ENCODE data around the gene RBM4.
A peak's percentile ranks its signal among the peaks of the same experiment; 100 is the strongest.

The RBM4 gene

DNA sequence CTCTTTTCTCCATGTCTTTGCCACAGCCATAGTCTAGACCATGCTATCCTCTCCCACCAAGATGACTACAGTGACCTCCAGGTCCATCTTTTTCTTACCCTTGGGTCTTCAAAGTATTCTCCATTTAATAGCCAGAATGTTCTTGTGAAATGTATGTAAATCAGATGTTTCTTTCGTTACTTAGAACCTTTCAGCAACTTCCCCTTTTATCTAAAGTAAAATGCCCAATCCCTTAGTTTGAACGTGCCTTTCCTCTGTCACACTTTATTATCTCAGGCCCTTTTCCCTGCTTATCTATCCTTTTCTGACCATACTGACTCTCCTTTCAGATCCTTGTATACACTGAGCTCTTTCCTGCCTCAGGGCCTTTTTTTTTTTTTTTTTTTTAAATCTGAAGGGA, 21.3 kb downstream of the RBM4 start:
- no peak for DNase-seq

DNA sequence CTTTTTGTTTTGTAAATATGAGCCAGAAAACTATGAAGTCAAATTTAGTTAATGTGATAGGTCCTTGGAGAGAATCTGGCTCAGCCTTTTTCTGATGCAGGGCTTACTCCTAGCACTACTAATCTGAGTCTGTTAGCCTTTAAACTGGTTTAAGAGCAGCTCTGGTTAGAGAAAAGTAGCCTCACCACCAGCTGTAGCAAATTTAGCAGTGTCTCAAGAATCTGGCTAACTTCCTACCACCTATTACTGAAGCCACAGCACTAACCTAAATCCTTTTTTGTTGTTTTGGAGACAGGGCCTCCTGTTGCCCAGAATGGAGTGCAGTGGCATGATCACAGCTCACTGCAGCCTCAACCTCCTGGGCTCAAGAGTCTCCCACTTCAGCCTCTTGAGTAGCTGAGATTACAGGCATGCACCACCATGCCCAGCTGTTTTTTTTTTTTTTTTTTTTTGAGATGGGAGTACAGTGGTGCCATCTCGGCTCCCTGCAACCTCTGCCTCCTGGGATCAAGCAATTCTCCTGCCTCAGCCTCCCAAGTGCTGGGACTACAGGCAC, 25.3 kb downstream of the RBM4 start:
- DNase-seq, result no peak

DNA sequence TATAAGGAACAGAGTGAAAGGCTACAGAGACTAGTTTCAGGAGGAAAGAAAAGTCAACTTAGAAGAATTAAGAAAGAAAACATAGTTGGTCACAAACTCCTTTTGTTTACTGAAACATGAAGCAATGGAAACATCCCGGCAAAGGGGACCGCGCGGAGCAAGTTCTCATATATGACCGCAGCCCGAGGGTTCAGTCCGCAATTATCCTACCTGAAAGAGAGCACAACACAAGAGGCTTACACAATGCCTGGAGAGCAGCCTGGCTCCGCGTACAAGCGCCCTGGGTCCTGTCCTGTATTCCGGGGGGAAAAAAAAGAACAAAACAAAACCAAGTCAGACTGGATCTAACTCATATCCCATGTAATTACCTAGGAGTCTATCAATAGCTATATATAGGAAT, 26.9 kb downstream of the RBM4 start:
- no peak for DNase-seq

DNA sequence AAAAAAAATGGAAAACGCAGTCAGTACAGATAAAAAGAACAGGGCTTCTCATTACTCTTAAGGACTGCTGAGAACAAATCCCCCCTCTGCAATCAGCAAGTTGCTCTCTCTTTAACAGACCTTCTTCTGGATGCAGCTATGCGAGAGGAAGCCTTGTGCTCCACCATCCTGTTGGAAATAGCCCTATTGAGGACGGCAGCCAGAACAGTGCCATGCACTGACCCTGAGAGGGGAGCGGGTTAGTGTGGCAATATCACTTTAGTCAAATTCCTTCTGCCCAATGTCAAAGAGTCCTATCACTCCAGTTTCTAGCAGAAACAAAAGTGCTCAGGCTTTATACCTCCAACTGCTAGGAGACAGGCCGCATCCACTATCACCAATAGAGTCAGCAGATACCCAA, 32.3 kb downstream of the RBM4 start:
- no peak for DNase-seq

DNA sequence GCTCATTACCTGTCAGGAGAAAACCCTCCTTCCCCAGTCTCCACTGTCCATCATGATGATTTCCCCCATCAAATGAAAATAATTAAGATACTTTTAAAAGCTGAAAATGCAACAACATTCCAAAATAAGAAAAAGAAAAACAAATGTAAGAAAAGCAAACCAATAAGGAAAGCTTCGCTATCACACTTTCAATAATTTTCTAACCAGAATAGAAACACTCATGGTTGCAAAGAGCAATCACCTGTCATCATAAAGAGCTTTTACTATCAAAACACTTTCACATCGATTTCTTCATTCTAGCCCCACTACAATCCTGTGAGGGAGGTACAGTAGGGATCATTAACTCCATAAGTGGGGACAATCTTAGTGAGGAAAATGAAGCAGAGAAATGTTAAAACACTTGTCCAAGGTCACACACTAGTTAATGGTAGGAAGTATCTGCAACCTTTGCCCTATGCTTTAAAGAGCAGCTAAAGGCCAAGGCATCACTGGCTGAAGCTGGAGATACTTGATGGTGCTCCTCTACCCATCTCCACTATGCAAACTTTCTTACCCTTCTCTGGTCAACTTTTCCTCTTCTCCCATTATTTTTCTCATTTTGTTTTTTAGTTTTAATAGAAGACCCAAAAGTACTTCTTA, 36.6 kb downstream of the RBM4 start:
- no peak for DNase-seq

DNA sequence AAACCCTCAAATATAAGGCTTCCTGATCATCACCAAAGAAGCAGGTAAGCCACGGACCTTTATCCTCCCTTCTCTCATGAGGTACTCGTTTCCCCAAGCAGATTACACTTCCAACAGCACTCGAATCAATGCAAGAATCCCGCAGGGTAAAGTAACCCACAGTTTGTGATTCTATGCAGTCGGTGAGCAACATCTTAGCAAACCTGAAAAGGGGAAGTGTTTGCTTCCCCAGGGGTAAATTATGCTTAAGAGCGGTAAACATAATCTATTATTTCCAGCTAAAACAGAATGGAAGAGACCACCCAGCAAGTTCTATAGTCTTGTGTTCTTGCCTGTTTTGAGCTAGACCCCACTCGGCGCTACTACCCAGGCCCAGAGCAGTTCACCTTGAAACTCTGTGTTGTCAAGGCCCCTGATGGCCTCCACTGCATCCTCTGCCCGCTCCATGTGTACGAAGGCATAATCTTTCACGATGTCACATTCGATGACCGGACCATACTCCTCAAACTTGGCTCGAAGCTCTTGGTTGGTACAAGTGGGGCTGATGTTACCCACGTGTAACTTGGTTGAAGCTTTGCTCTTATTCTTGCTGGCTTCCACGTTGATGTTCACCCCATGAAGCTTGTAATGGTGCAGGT, 37.9 kb downstream of the RBM4 start:
- DNase-seq, result no peak

DNA sequence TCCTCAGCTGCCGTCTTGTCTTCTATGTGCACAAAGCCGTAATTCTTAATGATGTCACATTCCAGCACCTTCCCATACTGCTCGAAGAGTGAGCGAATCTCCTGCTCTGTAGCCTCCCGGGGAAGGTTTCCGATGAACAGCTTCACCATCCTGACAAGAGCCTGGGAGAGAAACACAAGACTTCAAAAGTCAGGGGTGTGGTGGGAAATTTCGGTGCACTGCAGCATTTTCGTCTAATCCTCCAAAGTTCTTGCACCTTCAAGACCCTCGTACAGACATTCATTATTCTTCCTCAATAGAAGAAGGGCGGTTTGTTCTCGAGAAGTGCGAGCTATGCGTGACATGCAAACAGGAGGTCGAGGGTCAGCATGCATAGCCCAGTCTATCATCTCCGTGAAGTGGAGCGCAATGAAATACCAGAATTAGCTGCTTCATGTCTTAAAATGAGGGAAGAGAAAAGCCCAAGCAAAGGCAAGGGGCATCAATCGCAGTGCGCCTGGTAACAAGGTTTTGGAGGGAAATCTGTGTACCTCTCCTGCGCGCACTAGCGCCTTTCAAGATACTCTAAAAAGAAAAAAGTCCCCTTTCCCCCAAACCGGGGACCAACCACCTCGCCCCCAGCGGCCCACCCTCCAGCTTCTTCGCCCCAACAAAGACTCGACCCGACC, 38.6 kb downstream of the RBM4 start:
- no peak for DNase-seq

DNA sequence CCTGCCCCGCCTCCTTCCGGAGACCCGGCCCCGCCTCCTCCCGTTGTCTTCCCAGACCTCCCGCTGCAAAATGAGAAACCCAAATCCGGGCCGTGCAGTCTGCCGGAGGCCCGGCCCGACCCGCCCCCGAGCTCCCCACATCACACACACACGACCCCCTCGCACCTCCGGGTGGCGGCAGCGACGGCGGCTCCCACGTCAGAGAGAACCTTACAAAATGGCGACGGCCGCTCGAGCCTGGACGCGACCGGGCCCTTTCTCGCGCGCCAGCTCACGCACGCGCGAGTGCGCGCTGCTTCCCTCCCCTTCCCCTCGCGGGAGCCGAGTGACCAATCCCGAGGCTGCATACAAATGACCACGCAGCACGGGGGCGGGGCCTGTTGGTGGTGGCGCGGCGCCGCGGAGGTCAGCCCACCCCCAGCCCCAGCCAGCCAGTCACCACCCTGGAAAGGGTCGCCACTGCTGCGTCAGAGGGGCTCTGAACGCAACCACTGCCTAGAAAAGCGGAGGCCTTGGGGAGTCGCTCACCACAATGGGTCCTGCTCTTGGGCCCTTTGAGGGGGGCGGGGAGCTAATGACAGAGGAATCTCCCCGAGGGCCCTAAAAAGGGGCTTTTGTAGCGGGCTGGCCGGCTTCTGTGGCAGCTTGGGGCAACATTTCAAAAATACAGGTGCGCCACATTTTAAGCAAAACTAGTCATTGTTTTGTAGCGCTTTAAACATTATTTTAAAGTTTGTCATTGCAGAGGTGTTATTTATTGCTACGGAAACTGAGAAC, 39.3 kb downstream of the RBM4 start, which contains the start of gene RBM4B:
Gene RBM4B (minus strand): TSS at position 289 of the 777 bp plus-strand sequence. CDS start 808 bp downstream, outside the sequence.
- peak; percentile 95 to 98 for DNase-seq

DNA sequence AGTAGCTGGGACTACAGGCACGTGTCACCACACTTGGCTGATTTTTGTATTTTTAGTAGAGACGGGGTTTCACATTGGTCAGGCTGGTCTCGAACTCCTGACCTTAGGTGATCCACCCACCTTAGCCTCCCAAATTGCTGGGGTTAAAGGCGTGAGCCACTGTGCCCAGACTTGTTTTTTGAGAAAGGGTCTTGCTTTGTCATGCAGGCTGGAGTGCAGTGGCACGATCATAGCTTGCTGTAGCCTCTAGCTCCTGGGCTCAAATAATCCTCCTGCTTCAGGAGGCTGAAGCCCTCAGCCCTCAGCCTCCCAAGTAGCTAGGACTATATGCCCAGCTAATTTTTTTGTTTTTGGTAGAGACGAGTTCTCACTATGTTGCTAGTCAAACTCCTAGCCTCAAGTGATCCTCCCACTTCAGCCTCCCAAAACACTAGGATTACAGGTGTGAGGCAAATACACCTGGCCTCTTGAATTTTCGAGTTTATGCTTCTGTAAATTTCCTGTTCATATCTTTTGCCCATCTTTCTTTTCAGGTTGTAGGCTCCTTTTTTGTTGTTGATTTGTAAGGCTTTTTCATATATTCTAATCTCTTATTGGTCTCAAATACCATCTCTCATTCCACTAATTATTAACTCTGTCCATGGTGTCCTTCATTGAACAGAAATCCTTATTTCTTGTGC, 42.6 kb downstream of the RBM4 start:
- DNase-seq, result no peak

DNA sequence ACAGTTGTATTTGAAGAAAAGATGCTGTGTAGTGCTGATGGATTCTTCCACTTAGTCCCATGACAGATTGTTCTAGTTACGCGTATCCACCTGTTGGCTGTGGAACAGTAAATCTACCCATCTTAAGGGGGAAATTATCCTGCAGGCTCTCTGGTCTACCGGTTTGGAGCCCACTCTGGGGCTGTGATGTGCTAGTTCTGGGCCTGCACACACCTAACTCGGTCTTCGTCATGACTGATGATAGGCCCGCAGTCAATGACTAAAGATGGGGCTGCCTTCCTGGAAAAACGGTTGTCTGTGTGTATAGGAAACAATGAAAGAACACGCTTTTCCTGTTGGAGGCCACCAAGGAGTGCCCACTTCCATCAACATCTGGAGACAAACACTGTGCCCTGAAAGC, 45.4 kb downstream of the RBM4 start:
- DNase-seq, result no peak

DNA sequence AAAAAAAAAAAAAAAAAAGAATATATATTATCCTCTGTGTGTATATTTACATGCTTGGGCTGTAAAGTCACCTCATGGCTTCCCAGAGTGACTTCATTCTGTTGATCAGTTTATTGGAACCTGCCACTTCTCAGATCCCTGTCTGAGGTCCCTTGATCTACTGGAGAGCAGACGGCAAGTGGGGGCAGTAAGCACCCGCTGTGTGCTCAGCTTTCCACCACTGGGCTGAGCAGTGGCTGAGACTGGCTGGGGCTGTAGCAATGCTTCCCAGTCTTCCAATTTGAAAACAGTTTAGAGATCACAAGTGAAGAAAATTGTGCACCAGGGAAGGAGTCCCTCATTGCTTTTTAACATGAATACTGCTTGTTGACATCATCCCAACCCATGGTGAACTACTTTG, 46.1 kb downstream of the RBM4 start:
- DNase-seq, result no peak

DNA sequence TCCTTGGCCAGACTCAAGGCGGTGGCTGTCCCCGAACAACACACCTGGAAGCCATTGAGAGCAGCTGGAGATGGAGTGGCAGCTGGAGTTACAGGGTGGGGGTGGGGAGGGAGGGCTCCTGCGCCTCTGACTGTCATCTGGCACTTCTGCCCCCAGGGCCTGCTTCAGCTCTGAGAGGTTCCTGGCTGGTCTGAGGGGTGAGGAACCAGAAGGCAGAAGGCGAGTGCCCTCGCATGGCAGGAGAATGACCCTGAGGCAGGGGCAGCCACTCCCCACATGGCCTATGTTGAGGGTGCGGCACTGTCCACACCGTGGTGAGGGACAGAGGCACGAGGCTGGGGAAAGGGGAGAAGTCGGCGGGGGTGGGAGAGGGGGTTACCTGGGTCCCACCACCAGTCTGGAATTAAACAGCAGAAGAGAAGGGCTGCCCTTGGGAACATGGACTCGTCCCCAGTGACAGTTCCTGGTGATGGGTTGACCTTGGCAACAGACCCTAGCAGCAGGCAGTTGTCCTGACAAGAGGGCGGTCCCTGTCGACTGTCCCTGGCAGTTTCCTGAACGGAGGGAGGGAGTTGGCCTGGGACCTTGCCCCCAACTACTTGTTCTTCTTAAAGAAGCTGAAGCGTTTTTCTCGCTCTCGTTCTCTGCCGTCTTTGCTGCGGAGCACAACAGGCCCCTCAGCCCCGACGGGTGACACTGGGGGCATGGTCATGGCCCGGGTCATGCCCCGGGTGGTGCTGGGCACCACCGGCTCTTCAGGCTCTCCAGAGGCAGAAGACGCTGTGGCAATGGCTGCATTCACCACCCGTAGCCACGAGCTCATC, 47.0 kb downstream of the RBM4 start:
- DNase-seq, result no peak

DNA sequence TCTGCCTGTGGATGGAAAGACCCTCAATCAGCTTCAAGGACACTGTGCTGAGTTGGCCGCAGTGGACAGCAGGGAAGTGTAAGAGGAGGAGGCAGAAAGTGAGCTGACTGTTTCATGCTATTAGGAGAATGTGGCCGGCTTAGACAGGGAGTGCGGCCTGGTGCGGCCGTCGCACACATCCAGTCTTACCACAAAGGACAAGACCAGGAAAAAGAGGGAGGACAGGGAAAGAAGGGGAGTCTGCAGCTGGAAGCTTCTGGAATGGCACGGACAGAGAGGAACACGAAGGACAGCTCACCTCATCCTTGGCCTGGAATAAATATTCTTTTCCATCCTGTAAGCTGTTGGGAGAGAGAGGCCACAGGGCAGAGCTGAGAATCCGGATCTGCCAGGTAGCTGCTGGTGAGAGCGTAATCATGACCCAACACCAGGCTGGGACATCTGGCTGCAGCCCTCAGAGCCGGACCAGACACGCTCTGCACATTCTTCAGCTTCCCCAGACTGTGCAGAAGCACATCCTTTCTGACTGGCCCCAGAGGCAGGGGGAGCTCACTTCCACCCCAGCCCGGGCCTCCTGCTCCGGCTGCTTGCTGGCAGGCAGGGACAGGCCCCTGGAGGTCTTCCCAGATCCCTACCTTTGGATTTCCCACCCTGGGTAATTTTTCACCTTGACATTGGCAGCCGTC, 47.7 kb downstream of the RBM4 start:
- no peak for DNase-seq

DNA sequence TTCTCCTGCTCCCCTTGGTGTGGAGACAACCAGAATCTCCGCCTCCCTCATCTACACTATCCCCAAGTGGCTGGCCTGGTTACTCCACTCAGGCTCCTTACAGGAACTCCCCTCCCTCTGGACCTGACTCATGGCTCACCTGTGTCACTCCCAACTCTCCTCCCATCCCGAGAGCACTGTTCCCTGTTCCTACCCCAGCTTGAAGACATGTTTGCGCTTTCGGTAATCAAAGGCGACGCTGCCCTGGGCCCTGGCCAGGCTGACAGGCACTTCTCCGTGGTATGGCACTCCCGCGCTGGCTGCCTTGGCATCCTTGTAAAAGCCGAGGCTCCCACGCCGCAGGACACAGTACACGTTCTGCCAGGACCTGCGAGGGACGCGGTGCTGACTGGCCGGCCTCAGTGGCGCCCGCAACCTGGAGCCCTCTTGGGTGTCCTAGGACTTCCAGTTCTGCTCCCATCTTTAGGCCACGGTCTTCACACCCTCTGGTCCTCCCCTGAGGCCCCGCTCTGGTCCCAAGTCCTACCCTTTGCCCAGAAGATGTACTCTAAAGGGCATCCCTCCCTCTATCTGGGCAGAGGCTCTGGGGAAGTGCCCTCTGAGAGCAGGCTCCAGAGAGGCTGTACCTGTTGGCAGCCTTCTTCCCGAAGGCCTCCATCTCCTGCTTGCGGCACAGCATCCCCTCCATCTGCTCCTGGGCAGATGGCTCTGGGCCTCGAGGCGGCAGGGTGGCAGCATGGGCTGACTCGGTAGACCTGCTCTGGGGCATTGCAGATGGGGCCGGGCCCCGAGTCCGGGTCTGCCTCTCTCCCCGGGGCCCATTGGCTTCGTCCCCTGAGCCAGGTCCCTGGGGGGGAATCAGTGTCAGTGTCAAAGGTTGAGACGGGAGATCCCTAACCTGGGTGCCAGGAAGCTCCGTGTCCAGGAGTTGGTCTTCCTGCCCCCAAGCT, 48.6 kb downstream of the RBM4 start:
- DNase-seq, result no peak

DNA sequence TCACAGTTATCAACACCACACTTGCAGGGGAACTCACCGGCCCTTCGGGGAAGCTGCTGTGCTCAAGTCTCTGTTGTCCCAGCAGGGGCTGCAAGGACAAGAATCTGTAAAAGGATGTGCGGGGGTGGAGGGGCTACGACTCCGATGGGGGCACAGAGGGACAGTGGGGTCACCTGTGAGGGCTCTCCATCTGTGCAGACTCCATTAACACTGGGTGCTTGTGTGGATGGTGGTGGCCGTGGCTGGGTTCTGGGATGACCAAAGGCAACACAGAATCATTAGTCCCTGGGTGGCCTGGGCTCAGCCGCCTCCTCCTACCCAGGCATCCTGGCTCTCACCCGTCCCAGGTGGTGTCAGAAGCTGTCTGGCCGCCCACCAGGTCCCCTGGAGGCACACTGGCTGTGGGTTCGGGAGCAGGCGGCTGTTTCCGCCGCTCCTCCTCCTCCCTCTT, 49.4 kb downstream of the RBM4 start:
- no peak for DNase-seq

DNA sequence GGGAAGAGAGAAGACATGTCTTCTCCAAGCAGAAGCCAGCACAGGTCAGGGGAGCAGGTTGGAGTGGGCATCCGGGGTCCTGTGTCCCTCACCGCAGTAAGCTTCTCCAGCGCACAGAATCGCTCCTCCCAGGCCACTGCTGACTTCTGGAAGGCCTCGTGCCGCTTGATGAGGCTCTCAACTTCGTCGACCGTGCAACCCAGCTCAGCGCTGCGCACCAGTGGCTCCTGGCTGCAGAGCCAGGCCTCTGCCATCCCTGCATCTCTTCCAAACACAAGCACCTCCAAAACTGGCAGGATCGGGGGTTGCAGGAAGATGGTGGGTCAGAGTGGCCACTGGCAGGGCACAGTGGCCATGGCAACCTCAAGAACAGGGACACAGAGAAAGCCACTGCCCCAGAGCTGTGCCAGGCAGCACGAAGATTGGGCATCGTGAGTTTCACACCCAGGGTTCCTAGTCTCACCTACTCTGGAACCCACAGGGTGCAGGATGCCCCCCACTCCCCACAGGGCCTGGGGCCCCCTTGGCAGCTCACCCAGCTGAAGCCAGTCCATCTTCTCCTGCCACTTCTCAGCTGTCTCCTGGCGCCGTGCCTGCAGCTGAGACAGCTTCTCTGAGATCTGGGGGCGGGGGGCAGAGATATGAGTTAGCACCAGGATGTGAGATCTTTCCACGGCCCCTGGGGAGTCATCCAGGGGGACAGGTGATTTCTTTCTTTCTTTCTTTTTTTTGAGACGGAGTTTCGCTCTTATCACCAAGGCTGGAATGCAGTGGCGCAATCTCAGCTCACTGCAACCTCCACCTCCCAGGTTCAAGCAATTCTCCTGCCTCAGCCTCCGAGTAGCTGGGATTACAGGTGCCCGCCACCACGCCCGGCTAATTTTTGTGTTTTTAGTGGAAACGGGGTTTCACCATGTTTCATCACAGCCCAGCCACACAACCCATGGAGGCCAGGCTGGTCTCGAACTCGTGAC, 50.3 kb downstream of the RBM4 start:
- no peak for DNase-seq

DNA sequence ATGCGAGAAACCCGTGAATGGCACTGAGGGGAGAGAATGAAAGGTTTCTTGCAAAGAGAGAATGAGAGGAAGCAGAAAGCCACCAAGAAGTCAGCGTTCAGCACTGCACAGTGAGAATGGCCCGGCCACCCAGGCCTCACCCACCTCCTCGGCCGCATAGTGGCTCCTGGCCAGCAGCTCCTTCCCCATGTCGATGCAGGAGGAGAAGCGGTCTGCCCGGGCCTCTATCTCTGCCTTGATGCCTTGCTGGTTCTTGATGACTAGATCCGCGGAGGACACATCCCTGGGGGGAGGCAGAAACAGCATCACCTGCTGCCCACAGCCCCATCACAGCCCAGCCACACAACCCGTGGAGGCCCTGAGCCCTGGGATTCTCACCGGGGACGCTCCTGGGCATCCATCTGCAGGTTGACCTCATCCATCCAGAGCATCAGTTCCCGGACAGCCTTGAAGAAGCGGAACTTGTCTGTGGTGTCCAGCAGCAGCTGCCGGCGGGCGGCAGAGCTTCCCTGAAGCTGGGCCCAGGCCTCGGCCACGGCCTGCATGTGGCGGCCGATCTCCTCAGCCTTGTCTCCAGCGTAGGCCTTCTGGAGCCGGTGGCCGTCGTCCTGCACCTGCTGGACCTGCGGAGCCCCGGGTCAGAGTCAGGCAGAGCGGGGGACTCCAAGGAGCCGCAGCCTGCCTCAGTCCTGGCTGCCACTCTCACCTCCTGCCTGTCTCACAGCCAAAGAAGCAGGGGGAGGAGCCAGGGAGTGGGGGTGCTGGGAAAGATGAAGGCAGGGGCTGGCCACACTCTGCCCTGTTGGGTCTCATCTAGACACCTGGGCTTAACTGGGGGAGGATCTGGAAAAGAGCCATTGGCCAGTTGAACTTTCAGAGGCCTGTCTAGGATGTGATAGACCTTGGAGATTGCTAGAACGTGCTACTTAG, 51.4 kb downstream of the RBM4 start:
- no peak for DNase-seq

Measured in stimulated activated CD4-positive, alpha-beta T cell treated with anti-CD3 and anti-CD28 coated beads, Interleukin-2, amount 100 ng/mL, for 24 hours (primary cell).